ENCODE results near the gene CALML3. TPM values are rescaled to one million over a fixed set of nuclear protein-coding genes. Genes with fewer than 3 reads are reported as not detected.
A peak's percentile ranks its signal among the peaks of the same experiment; 100 is the strongest.

The CALML3 gene
- total RNA-seq, 4 donors from 2014 or later: 0.24 TPM; not detected in 3

GRCh38 chr10:5496261-5497250 lies 28.2 kb upstream of the CALML3 start:
- DNase-seq: peak; percentile 50 to 61
- Histone ChIP-seq H3K27me3 (no peaks in the 10 kb centered on the region), H3K36me3 (no peaks in the 10 kb centered on the region), H3K27ac (peak overlapping the region; percentile 10 to 39 (median 36)), H3K4me3 (replicated peaks in 1 of 3) (no peak overlapping the region), H3K4me1 (peaks cover 13 to 24% of the 10 kb centered on the region in 2 donors), H3K9me3 (no peaks in the 10 kb centered on the region)
- TF ChIP-seq POLR2A (IDR thresholded peaks at IDR 0.05) (no peak), CTCF (IDR thresholded peaks at IDR 0.05) (no peak)
- WGBS, 2 donors: 57 to 77% methylated on average over 14 to 15 of the region's 25 CpGs
- intact Hi-C loops (cut with DNase I): no loop called here

- intact Hi-C loops (cut with DNase I): no loop called here
- Histone ChIP-seq H3K36me3 (no peaks in the 10 kb centered on the region), H3K27me3 (no peaks in the 10 kb centered on the region), H3K4me3 (replicated peaks in 1 of 3) (no peak overlapping the region), H3K27ac (no peak overlapping the region), H3K9me3 (no peaks in the 10 kb centered on the region), H3K4me1 (peaks cover 21 to 31% of the 10 kb centered on the region in 2 donors)
- TF ChIP-seq CTCF (IDR thresholded peaks at IDR 0.05): no peak
- no peak for TF ChIP-seq POLR2A (IDR thresholded peaks at IDR 0.05)
- DNase-seq: no peak
- 88 to 96% methylated on average over 6 of the region's 6 CpGs for WGBS, 2 donors
These were observed 27.5 kb upstream of the CALML3 start for GRCh38 chr10:5497289-5497688.

GRCh38 chr10:5497948-5498730 lies 26.6 kb upstream of the CALML3 start:
- no peak overlapping the region for H3K27ac ChIP-seq
- WGBS, 2 donors: 86 to 91% methylated on average over 8 to 18 of the region's 19 CpGs
- intact Hi-C loops (cut with DNase I): no loop called here

GRCh38 chr10:5498791-5499492 lies 25.8 kb upstream of the CALML3 start:
- no peaks in the 10 kb centered on the region for H3K9me3 ChIP-seq
- DNase-seq: no peak
- no peaks in the 10 kb centered on the region for H3K27me3 ChIP-seq
- WGBS, 2 donors: 95 to 96% methylated on average over 37 to 46 of the region's 61 CpGs
- H3K27ac ChIP-seq: no peak overlapping the region
- intact Hi-C loops (cut with DNase I): no loop called here
- no peak overlapping the region for H3K4me3 ChIP-seq (replicated peaks in 1 of 3)
- peaks cover 37 to 44% of the 10 kb centered on the region in 2 donors for H3K4me1 ChIP-seq
- TF ChIP-seq POLR2A (IDR thresholded peaks at IDR 0.05) (no peak), CTCF (IDR thresholded peaks at IDR 0.05) (no peak)
- H3K36me3 ChIP-seq: no peaks in the 10 kb centered on the region

More at GRCh38 chr10:5497948-5498730, 26.6 kb upstream of the CALML3 start:
- H3K36me3 ChIP-seq: no peaks in the 10 kb centered on the region
- no peaks in the 10 kb centered on the region for H3K9me3 ChIP-seq
- H3K27me3 ChIP-seq: no peaks in the 10 kb centered on the region
- TF ChIP-seq POLR2A (IDR thresholded peaks at IDR 0.05) (no peak), CTCF (IDR thresholded peaks at IDR 0.05) (no peak)
- DNase-seq: no peak
- no peak overlapping the region for H3K4me3 ChIP-seq (replicated peaks in 1 of 3)
- peaks cover 29 to 39% of the 10 kb centered on the region in 2 donors for H3K4me1 ChIP-seq
